Psoas muscle (tissue), 8 donors: ENCODE data around the gene CUX1. TPM values are rescaled to one million over a fixed set of nuclear protein-coding genes. Genes with fewer than 3 reads are reported as not detected.

Experiments used
- ATAC-seq, 4 donors: fragments of 200-7000 bp; cut with Tn5 transposase; one replicate each; pipeline ENCODE4 v1.9.1; 2020; ENCODE audit warnings: moderate library complexity in 3 of 4, mild to moderate bottlenecking in 2 of 4
- DNase-seq, 2 donors: peaks; one replicate each; pipeline ENCODE4 v3.0.0-alpha.2; 2020
- H3K27ac ChIP-seq: fragments of 200-600 bp; one replicate; pipeline ENCODE4 v1.8.0; 2022
- H3K27me3 ChIP-seq, 3 donors: fragments of 200-600 bp in 1 of 3; one replicate each; pipeline versions ENCODE4 v1.6.1 to v1.8.0; 2013 to 2022; ENCODE audit warnings: low read length in 2 of 3, mild to moderate bottlenecking in 2 of 3, moderate library complexity in 1 of 3; ENCODE audit not compliant: insufficient read depth in 3 of 3
- H3K36me3 ChIP-seq, 2 donors: fragments of 200-600 bp in 1 of 2; one replicate each; pipeline versions ENCODE4 v1.6.1 to v1.8.0; 2013 to 2022; ENCODE audit warnings: low read depth in 1 of 2, mild to moderate bottlenecking in 1 of 2, moderate library complexity in 1 of 2; ENCODE audit not compliant: insufficient read depth in 1 of 2
- H3K4me1 ChIP-seq: fragments of 200-600 bp; one replicate; pipeline ENCODE4 v1.8.0; 2022
- H3K4me3 ChIP-seq: fragments of 200-600 bp; one replicate; pipeline ENCODE4 v1.8.0; 2022; ENCODE audit warnings: mild to moderate bottlenecking
- H3K9me3 ChIP-seq: fragments of 200-600 bp; one replicate; pipeline ENCODE4 v1.8.0; 2022
- CTCF ChIP-seq: fragments of 200-600 bp; IDR thresholded peaks from one replicate; pipeline ENCODE4 v1.8.0; 2022; ENCODE audit warnings: antibody characterized with exemption
- WGBS, 3 donors: extraction: QIAGEN DNeasy Blood & Tissue Kit; methylation state at CpG; one replicate each; pipeline versions ENCODE4 v1.1.6 to v1.1.7; 2013; 5-methylcytosine and 5-hydroxymethylcytosine counted together
- intact Hi-C, 2 donors: fragments of 100-400 bp; cut with DNase I; formaldehyde crosslinking; loops; one replicate each; pipeline versions ENCODE4 v1.11.0 to v1.14.2; 2022
- polyA plus RNA-seq, 3 donors: library from polyadenylated mRNA; stranded (reverse); fragments of 200-250 nt; gene quantifications; one replicate each; pipeline ENCODE4 v1.2.3, GENCODE V29; 2013
- total RNA-seq, 4 donors: library from RNA; stranded (reverse); fragmentation: NEBNext Ultra II Directional in 2 of 4; extraction: Animal tissue kit (Norgen Biotek cat#: 25700) in 2 of 4; gene quantifications; one replicate each; pipeline versions ENCODE4 v1.2.1 to v1.2.4, GENCODE V29; 2021 to 2023
- donor health status: healthy with polysubstance abuse.
- donor health status: DM: no; HTN: no; CAD: no; lungs with moderate emphysema.
- donor health status: Bipolar disorder and iron deficiency.
- donor health status: healthy.
- donor health status: DM: yes; HTN: yes; CAD: no.
- donor health status: DM: no; HTN: no; CAD: no.
- donor health status: DM: no; HTN: no; CAD: no.
- donor health status: DM: yes; HTN: yes; CAD: no.

The CUX1 gene
- total and polyA plus RNA-seq, 7 donors = 12.5 to 95.6 (median 72.4) TPM

- no peaks in the 10 kb centered on the region for H3K27me3 ChIP-seq
- 95 to 99% (median 97%) methylated on average over 3 of the region's 3 CpGs for WGBS, 3 donors
- H3K27ac ChIP-seq = no peak overlapping the region
- peaks cover 29% of the 10 kb centered on the region for H3K4me1 ChIP-seq
- TF ChIP-seq CTCF = no peak
- ATAC-seq (no peak), DNase-seq (no peak)
- intact Hi-C loops = no loop called here
- no peaks in the 10 kb centered on the region for H3K36me3 ChIP-seq
- H3K9me3 ChIP-seq = no peaks in the 10 kb centered on the region
- H3K4me3 ChIP-seq = no peak overlapping the region
Measured at GRCh38 chr7:101971457-101971856, 154.0 kb downstream of the CUX1 start.

- H3K36me3 ChIP-seq = no peaks in the 10 kb centered on the region
- ATAC-seq (peak in 3 of 4 donors; percentile 39 to 48 (median 48)), DNase-seq (no peak)
- H3K4me1 ChIP-seq = peaks cover 30% of the 10 kb centered on the region
- intact Hi-C loops = no loop called here
- H3K9me3 ChIP-seq = no peaks in the 10 kb centered on the region
- H3K27ac ChIP-seq = peak overlapping the region; percentile 77
- WGBS, 3 donors = 51 to 84% (median 52%) methylated on average over 14 of the region's 14 CpGs
- TF ChIP-seq CTCF = no peak
- no peak overlapping the region for H3K4me3 ChIP-seq
- H3K27me3 ChIP-seq = no peaks in the 10 kb centered on the region
Measured at GRCh38 chr7:101972627-101973026, 155.2 kb downstream of the CUX1 start.

- DNase-seq (no peak), ATAC-seq (peak; percentile 51 to 68 (median 58))
- Histone ChIP-seq H3K27ac (peak overlapping the region; percentile 77), H3K36me3 (no peaks in the 10 kb centered on the region), H3K4me1 (peaks cover 30% of the 10 kb centered on the region), H3K4me3 (no peak overlapping the region), H3K9me3 (no peaks in the 10 kb centered on the region), H3K27me3 (no peaks in the 10 kb centered on the region)
- WGBS, 3 donors = 31 to 64% (median 31%) methylated on average over 8 of the region's 8 CpGs
- intact Hi-C loops = no loop called here
- no peak for TF ChIP-seq CTCF
Measured at GRCh38 chr7:101973130-101973529, 155.7 kb downstream of the CUX1 start.

GRCh38 chr7:101974393-101974792 lies 157.0 kb downstream of the CUX1 start:
- no peak for DNase-seq
- intact Hi-C loops = no loop called here
- Histone ChIP-seq H3K4me1 (peaks cover 30% of the 10 kb centered on the region), H3K4me3 (no peak overlapping the region), H3K36me3 (no peaks in the 10 kb centered on the region), H3K9me3 (no peaks in the 10 kb centered on the region), H3K27me3 (no peaks in the 10 kb centered on the region), H3K27ac (peak overlapping the region; percentile 77)
- no peak for TF ChIP-seq CTCF
- ATAC-seq = peak; percentile 19 to 76 (median 68)
- 41 to 72% (median 41%) methylated on average over 6 of the region's 6 CpGs for WGBS, 3 donors

- WGBS, 3 donors = 76 to 94% (median 86%) methylated on average over 7 of the region's 7 CpGs
- Histone ChIP-seq H3K9me3 (no peaks in the 10 kb centered on the region), H3K36me3 (no peaks in the 10 kb centered on the region), H3K27me3 (no peaks in the 10 kb centered on the region), H3K4me3 (no peak overlapping the region), H3K27ac (peak overlapping the region; percentile 77), H3K4me1 (peaks cover 30% of the 10 kb centered on the region)
- no peak for TF ChIP-seq CTCF
- DNase-seq (no peak), ATAC-seq (no peak)
- intact Hi-C loops = no loop called here
Measured at GRCh38 chr7:101975046-101975445, 157.6 kb downstream of the CUX1 start.
